GM12878 (cell line): ENCODE data around the gene PPP1R12A. TPM values are rescaled to one million over a fixed set of nuclear protein-coding genes. Genes with fewer than 3 reads are reported as not detected.
A peak's percentile ranks its signal among the peaks of the same experiment; 100 is the strongest.

Experiments used
- CBFB ChIP-seq: IDR thresholded peaks from 2 replicates; pipeline ENCODE4 v1.6.1; 2016; ENCODE audit warnings: antibody characterized with exemption, low read depth
- CHD1 ChIP-seq: IDR thresholded peaks from 2 replicates; pipeline ENCODE4 v1.6.1; 2012; ENCODE audit warnings: low read depth, low read length, improper control_type of control experiment
- CREB1 ChIP-seq: IDR thresholded peaks from 2 replicates; pipeline ENCODE4 v1.6.1; 2012; ENCODE audit warnings: low read depth, mild to moderate bottlenecking, inconsistent platforms
- ELK1 ChIP-seq: IDR thresholded peaks from 2 replicates; pipeline ENCODE4 v1.6.1; 2012; ENCODE audit warnings: low read depth, low read length, improper control_type of control experiment
- HCFC1 ChIP-seq: fragments of 150-350 bp; IDR thresholded peaks from 2 replicates; pipeline ENCODE4 v1.6.1; 2014; ENCODE audit warnings: low read length
- MAX ChIP-seq: IDR thresholded peaks from 2 replicates; pipeline ENCODE4 v1.6.1; 2012; ENCODE audit warnings: low read depth, low read length, improper control_type of control experiment
- NFIC ChIP-seq: IDR thresholded peaks from 2 replicates; pipeline ENCODE4 v1.6.1; 2012; ENCODE audit warnings: low read depth, mild to moderate bottlenecking, inconsistent platforms, low read length, moderate library complexity
- NFYB ChIP-seq: IDR thresholded peaks from 2 replicates; pipeline ENCODE4 v1.6.1; 2011; ENCODE audit warnings: low read depth, mild to moderate bottlenecking, low read length, improper control_type of control experiment, moderate library complexity; ENCODE audit not compliant: insufficient read depth
- NKRF ChIP-seq: fragments of 450-650 bp; conservative IDR thresholded peaks from 2 replicates; pipeline ENCODE4 v1.6.1; 2017; ENCODE audit warnings: mild to moderate bottlenecking, moderate library complexity
- PKNOX1 ChIP-seq: fragments of 450-650 bp; IDR thresholded peaks from 2 replicates; pipeline ENCODE4 v1.6.1; 2016; ENCODE audit warnings: mild to moderate bottlenecking
- SIN3A ChIP-seq: IDR thresholded peaks from 2 replicates; pipeline ENCODE4 v1.6.1; 2012; ENCODE audit warnings: low read depth, low read length, improper control_type of control experiment
- SKIL ChIP-seq: fragments of 450-650 bp; IDR thresholded peaks from 2 replicates; pipeline ENCODE4 v1.6.1; 2017; ENCODE audit warnings: mild to moderate bottlenecking, low read depth, inconsistent platforms; ENCODE audit not compliant: poor library complexity, severe bottlenecking
- SMC3 ChIP-seq: IDR thresholded peaks from 2 replicates; pipeline ENCODE4 v1.6.1; 2011; ENCODE audit warnings: low read length, improper control_type of control experiment, borderline replicate concordance
- TBL1XR1 ChIP-seq: IDR thresholded peaks from 2 replicates; pipeline ENCODE4 v1.6.1; 2012; ENCODE audit warnings: low read depth, low read length, improper control_type of control experiment
- TCF3 ChIP-seq: IDR thresholded peaks from 2 replicates; pipeline ENCODE4 v1.6.1; 2012; ENCODE audit warnings: low read depth, mild to moderate bottlenecking, low read length, borderline replicate concordance; ENCODE audit not compliant: insufficient read depth
- TCF7 ChIP-seq: IDR thresholded peaks from 2 replicates; pipeline ENCODE4 v1.6.1; 2014; ENCODE audit warnings: antibody characterized with exemption, borderline replicate concordance
- ZBTB4 ChIP-seq: fragments of 450-650 bp; formaldehyde crosslinking; IDR thresholded peaks from 2 replicates; pipeline ENCODE4 v1.4.0; 2022; ENCODE audit warnings: mild to moderate bottlenecking, moderate library complexity
- ZNF207 ChIP-seq: fragments of 450-650 bp; IDR thresholded peaks from 2 replicates; pipeline ENCODE4 v1.6.1; 2014; ENCODE audit warnings: antibody characterized with exemption, mild to moderate bottlenecking, borderline replicate concordance
- polyA plus RNA-seq, 11 experiments: library from polyadenylated mRNA; depleted of rRNA in 4 of 11; unstranded in 6 of 11; stranded (reverse) in 5 of 11; fragments of >200 nt; fragmentation: Nextera tagmentation in 4 of 11; fragmentation: Illumina TruSeq in 1 of 11; extraction: Ambion mirVana in 4 of 11; extraction: Trizol in 1 of 11; gene quantifications; 1 replicate in 1 of 11; 2 replicates in 10 of 11; pipeline versions ENCODE4 v1.2.1 to v1.2.3, GENCODE V29; 2011 to 2016; ENCODE audit warnings: inconsistent platforms in 2 of 11, missing spikeins in 2 of 11, low read depth in 1 of 11
- total RNA-seq, 4 experiments: library from RNA; depleted of rRNA in 3 of 4; stranded (reverse); fragments of >200 nt in 3 of 4; fragmentation: Illumina TruSeq in 1 of 4; extraction: Trizol in 1 of 4; gene quantifications; 2 replicates each; pipeline versions ENCODE4 v1.2.1 to v1.2.3, GENCODE V29; 2013 to 2021

Gene PPP1R12A
- total and polyA plus RNA-seq, 10 of the 15 experiments (the other 5 are each of a cell fraction or from before 2014, with no cell fraction given), result 22.8 to 134 (median 51.4) TPM

- no peak for TF ChIP-seq SIN3A
- 0 out of 2 replicates have a peak, but pooled peaks have one; percentile 25 for TF ChIP-seq CREB1
- no peak for TF ChIP-seq HCFC1
- TF ChIP-seq MAX, result no peak
- no peak for TF ChIP-seq NFIC
- TF ChIP-seq ZNF207, result no peak
- TF ChIP-seq TBL1XR1, result no peak
- no peak for TF ChIP-seq NKRF
- TF ChIP-seq SKIL, result no peak
- TF ChIP-seq TCF7, result peak; percentile 52; the same call in 1 of the 2 replicates
- no peak for TF ChIP-seq SMC3
- TF ChIP-seq ELK1, result no peak
- no peak for TF ChIP-seq TCF3
- TF ChIP-seq ZBTB4 (CRISPR knock-in tag), result no peak
- TF ChIP-seq NFYB, result no peak
- TF ChIP-seq PKNOX1, result peak; percentile 46; the same call in 1 of the 2 replicates
- TF ChIP-seq CBFB, result no peak
- TF ChIP-seq CHD1, result no peak
These were observed 7.0 kb downstream of the PPP1R12A start (continued) for GRCh38 chr12:79927772-79928474.
